Erythroblast (primary cell): Measurements from ENCODE around the gene HIF3A.

Source experiments
- GATA1 ChIP-seq: IDR thresholded peaks from 2 replicates; pipeline ENCODE4 v1.6.1; 2011; ENCODE audit warnings: low read depth, mild to moderate bottlenecking, control low read depth, low read length, moderate library complexity
- POLR2A ChIP-seq: IDR thresholded peaks from 2 replicates; pipeline ENCODE4 v1.6.1; 2011; ENCODE audit warnings: mild to moderate bottlenecking, low read length

DNA sequence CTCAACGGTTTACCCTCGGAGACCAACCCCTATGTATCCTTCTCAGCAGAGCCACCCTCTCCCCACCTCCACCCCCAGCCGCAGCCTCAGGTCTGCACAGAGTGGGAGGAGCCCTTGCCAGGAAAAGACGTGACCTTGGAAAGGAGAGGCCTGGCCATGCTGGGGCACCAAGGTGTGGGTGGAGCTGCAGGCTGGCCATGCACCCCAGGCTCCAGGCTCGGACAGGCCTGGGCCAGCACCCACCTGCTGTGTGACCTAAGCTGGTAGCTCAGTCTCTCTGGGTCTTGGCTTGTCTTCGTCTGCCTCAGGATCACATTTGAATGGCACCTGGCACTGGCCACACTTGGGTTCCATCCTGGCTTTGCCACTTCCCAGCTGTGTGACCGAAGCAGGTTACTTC, 87.0 kb downstream of the HIF3A start:
- TF ChIP-seq POLR2A (no peak), GATA1 (no peak)
